Coronary artery (tissue), 2 donors: ENCODE measurements around the gene E2F4.

Experiments
- DNase-seq: peaks from one replicate; pipeline ENCODE4 v3.0.0-alpha.2; 2017; ENCODE audit warnings: low spot score
- H3K27ac ChIP-seq, 2 donors: fragments of 200-600 bp; sonication (generic); one replicate each; pipeline ENCODE4 v1.5.1; 2016 to 2019
- H3K4me3 ChIP-seq: fragments of 200-600 bp; sonication (generic); 2 replicates; pipeline ENCODE4 v1.5.1; 2016; ENCODE audit warnings: mild to moderate bottlenecking, moderate library complexity
- TF ChIP-seq, protein P1 (sequence below): fragments of 200-600 bp; sonication (generic); IDR thresholded peaks from one replicate; pipeline ENCODE4 v1.5.1; 2019; ENCODE audit warnings: antibody characterized with exemption

E2F4 gene

DNA sequence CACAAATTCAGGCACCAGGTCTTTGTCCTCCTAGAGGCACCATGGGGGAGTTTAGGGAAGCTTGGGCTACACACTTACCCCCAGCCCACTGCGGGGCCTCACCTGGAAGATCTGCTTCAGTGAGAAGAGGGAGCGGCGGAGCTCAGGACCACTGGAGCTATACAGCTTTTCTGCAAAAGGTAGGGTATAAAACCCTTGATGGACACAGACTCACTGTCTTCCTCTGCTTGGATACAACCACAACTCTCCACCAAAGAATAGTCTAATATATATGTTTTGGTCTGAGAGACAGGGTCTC lies 46.3 kb downstream of the E2F4 start:
- TF ChIP-seq, protein P1, sequence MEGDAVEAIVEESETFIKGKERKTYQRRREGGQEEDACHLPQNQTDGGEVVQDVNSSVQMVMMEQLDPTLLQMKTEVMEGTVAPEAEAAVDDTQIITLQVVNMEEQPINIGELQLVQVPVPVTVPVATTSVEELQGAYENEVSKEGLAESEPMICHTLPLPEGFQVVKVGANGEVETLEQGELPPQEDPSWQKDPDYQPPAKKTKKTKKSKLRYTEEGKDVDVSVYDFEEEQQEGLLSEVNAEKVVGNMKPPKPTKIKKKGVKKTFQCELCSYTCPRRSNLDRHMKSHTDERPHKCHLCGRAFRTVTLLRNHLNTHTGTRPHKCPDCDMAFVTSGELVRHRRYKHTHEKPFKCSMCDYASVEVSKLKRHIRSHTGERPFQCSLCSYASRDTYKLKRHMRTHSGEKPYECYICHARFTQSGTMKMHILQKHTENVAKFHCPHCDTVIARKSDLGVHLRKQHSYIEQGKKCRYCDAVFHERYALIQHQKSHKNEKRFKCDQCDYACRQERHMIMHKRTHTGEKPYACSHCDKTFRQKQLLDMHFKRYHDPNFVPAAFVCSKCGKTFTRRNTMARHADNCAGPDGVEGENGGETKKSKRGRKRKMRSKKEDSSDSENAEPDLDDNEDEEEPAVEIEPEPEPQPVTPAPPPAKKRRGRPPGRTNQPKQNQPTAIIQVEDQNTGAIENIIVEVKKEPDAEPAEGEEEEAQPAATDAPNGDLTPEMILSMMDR = no peak

DNA sequence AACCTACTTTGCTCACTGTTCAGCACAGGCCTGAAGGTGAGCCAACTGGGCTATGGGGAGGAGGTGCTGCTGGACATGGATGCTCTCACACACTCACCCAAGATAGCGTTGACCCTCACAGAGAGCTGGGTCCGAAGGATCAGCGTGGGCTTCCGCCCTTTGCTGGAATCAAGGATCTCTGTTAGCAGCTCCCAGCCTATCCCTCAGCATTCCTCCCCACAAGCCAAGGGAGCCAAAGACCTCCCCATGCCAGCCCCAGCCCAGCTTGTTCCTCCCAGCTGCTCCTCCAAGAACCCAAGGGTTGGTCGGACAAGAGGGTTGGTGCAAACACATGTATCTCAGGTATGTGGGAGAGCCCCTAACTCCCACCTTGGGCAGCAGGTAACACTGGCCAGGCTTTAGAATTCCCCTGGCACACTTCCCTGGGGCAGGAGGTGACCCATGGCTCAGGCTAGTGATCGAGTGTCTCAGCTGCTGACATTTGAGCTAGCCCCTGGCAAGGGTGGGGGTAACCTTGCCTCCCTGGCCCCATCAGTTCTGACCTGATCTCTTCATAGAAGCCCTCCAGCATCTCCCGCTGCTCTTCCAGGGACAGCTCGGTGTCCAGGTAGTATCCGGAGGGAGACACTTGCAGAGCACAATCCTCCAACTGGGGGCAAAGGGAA lies 47.0 kb downstream of the E2F4 start:
- H3K27ac ChIP-seq = no peak overlapping the region
- DNase-seq = no peak
- no peak overlapping the region for H3K4me3 ChIP-seq
- TF ChIP-seq, protein P1 = no peak

More for the DNA sequence above, 46.3 kb downstream of the E2F4 start:
- Histone ChIP-seq H3K4me3 (no peak overlapping the region), H3K27ac (no peak overlapping the region)
- no peak for DNase-seq

DNA sequence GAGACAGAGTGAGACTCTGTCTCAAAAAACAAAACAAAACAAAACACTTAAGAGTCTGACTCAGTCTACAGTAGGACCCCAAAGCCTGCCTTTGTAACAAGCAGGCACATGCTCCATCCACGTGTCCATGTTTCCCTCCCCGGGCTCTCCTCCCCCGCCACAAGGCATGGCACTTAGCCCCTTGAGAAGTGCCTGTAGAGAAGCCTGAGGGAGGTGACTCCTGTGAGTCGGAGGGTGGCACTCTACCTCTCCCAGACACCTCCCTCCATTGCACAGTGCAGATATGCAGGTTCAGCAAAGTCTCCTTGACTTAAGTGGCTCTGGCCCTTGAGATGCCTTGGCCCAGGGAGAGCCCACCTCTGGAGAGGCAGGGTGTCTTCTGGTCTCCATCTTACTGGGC lies 48.6 kb downstream of the E2F4 start:
- H3K27ac ChIP-seq = peak overlapping the region; percentile 74 to 88
- TF ChIP-seq, protein P1 = no peak
- no peak for DNase-seq
- no peak overlapping the region for H3K4me3 ChIP-seq

DNA sequence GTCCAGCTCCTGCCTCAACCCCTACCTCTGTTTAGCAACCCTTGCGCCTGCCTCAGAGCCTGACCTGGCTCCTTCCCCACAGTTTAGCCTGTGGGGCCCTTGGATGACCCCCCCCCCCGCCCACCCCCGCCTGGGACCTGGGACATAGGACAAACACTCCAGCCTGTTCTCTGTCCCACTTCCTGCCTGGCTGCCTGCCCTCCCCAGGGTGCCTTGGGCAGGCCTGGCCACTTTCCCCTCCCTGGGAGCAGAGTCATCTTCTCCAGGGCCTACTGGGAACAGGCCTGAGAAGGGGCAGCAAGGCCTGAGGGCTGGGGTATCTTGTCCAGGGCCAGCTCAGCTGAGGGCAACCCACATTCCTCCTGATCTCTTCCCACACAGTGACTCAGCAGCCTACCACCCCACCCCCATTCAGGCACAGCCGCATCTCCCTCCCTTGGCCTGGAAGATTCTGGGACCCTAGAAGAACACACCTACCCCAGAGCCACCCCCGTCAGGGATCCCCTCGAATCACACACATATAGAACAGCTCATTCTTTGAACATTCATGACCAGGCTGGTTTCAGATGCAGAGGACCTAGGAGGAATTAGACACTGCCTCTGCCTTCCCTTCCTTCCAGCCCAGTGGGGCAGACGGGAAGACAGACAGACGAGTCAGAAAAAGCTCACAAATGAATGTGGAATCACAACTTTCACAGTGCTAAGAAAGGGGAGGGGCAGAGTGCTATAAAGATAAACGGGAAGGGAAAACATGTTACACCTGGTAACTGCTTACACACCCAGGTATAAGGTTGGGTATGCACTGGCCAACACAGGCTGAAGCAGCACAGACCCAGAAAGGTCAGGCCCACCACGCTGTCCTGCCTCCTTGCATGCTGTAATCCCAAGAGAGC lies 49.3 kb downstream of the E2F4 start:
- H3K27ac ChIP-seq = peak overlapping the region; percentile 74 to 88
- H3K4me3 ChIP-seq = peak overlapping the region; percentile 3
- peak; percentile 90 for DNase-seq
- TF ChIP-seq, protein P1 = no peak

DNA sequence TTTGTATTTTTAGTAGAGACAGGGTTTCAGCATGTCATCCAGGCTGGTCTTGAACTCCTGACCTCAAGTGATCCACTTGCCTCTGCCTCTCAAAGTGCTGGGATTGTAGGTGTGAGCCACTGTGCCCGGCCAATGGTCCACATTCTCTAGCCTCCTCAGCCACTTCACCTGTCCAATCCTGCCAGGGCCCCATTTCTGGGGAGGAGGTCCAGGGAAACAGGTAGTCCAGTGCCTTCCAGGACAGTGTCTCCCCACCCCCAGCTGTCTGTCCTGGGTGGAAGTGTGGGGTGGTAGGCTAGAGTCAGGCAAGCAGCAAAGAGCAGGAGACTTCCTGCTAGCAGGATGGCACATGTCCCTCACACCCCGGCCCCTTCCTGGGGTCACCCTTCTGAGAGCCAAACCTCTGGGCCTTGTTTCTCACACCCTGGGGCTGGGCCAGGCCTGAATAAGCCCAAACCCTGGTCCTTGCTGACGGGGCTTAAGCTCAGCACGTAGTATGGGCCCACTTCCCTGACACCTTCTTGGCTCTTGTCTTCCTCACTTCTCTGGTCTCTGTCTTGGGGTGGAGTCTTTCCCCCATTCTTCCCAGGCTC lies 50.3 kb downstream of the E2F4 start:
- Histone ChIP-seq H3K4me3 (no peak overlapping the region), H3K27ac (peak overlapping the region; percentile 74 to 88)
- no peak for DNase-seq

DNA sequence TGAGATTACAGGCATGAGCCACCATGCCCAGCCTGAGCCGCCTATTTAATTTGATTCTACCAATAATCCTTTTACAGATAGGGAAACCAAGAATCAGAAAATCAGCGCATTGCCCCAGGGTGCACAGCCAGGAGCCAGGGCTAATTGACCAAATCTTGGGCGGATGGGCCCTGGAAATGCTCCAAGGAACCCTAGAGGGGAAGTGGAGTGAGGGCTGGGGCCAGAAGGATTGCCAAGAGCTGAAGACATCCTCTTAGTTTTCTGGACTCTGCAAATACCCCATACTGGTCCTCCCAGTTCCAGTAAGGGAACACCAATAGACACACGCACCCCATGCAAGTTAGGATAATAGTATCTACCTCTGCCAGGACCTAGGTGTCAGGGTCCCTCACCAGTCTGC lies 51.5 kb downstream of the E2F4 start:
- DNase-seq = no peak
- no peak overlapping the region for H3K4me3 ChIP-seq
- TF ChIP-seq, protein P1 = no peak
- H3K27ac ChIP-seq = peak overlapping the region in 1 of 2 donors; percentile 93

More for the DNA sequence above, 50.3 kb downstream of the E2F4 start:
- TF ChIP-seq, protein P1 = no peak
